HuH-7 (cell line): ENCODE data around the gene SOWAHD.
A peak's percentile ranks its signal among the peaks of the same experiment; 100 is the strongest.
"Not testable (repeated sequence)": the region's sequence is repeated elsewhere in the genome, so short reads cannot be mapped to it uniquely, and the experiment has no call there.

Experiments used
- DNase-seq: peaks from one replicate; pipeline ENCODE4 v3.0.0; 2011; ENCODE audit warnings: low spot score

SOWAHD gene

GRCh38 chrX:119757979-119758730, at the start of gene SOWAHD:
Gene SOWAHD, plus strand, starts transcription at chrX:119758588. Its CDS starts 80 bp downstream, at chrX:119758668.
- DNase-seq: peak; percentile 60

DNA sequence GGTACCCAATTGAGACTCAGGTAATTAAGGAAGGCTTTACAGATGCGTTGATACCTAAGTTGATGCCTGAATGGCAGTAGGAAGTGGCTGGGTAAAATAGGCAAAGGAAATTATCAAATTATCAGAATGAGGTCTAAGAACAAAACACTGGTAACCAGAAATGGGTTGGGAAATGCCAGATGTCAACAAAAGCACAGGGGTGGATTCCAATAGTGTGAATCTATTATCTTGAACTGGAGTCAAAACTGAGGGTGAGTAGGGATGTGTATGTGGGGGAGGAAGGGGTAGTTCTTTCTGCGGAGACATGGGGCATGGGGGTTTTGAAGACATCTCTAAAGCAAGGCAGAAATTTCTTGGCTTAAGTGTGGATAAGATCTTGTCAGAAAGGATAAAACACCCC, 49.5 kb upstream of the SOWAHD start:
- no peak for DNase-seq

DNA sequence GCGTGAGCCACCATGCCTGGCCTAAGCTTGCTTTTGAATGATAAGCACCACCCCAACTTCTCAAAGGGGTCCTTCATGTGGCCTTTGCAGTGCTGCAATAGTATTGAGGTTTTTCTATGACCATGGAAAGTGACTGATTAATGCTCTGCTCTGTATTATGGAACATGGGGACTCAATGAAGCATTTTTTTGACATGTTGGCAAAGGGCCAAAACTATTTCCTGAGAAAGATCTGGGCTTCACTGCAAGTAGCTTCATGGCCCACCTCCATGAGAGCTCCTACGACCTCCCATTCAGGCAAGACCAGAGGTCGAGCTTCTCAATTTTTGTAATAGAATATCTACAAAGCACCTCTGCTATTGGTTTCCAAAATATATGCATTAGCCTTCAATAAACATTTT, 48.8 kb upstream of the SOWAHD start:
- DNase-seq: no peak

DNA sequence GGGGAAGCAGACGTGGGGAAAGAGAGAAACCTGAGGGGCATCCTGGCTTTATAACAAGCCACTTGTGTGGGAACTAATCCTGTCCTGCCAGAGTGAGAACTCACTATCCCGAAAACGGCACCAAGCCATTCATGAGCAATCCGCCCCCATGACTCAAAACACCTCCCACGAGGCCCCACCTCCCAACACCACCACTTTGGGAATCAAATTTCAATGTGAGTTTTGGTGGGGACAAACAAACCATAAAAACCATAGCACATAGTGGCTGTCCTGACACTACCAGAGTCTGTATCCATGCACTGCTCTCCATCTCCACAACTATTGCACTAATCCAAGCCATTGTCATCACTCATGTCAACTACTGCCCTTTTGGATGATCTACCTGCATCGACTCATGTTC, 36.9 kb upstream of the SOWAHD start:
- DNase-seq: no peak

DNA sequence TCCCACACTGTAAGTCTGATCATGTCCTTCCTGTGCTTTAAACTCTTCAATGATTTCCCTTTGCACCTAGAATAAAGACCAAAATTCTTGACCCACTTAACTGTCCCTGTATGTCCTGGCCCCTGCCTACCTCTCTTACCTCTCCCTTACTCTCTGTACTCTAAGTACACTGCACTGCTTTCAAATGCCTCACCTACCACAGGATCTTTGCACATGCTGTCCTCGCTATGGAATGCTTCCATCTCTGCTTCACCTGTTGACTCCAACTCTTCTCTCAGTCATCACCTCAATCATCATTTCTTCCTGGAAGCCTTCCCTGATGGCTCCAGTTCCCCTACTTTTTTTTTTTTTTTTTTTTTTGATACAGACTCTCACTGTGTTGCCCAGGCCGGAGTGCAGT, 36.5 kb upstream of the SOWAHD start:
- DNase-seq: no peak

DNA sequence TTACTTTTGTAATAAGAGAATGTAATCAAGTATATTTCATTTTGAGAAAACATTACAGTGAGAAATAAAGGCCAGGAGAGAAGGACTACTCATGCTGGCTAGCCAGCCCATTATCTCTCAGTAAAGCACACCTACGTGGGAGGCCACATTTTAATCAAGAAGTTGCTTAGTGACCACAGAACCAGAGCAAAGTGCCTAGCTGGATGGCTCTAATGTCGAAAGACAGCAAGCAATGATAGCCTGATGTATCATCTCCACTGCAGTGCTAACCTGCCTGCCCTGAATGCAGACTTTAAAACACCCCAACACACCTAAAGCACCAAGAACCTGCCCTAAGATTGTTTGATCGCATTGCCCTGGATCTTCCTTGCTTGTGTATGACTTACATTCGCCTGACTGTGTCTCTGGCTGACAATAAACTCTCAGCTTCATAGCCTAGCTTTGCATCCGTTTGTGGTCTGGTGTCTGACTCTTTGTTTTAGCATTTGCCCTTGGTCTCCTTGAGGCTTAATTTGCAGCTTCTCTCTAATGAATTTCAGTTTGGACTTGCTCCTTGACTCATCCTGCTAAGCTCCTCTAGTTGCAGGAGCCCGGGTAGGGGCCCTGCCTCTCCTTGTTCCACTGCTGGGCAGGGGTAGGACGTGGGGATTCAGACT, 31.4 kb upstream of the SOWAHD start:
- DNase-seq: no peak

GRCh38 chrX:119728487-119728886, 29.9 kb upstream of the SOWAHD start:
- peak; percentile 41 for DNase-seq

- peak; percentile 40 for DNase-seq
Measured at GRCh38 chrX:119729408-119730201, 28.8 kb upstream of the SOWAHD start.

GRCh38 chrX:119734897-119735339, 23.5 kb upstream of the SOWAHD start:
- DNase-seq: no peak

DNA sequence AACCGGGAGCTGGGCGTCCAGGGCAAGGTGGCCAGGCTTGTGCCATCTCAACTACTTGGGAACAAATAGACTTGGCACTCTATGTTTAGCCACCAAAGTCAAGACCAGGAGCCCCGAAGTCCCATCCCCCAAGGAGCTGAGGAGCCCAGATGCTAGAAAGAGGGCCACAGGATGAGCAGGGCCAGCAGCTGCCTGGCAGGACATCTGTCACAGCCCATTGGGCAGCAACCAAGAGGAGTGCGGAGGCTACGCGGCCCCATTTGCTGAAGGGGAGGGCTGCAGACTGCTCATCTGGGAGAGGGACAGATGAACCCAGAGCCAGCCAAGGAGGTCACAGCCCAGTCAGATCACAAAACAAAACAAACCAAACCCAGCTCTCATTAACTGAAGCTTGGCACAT, 22.9 kb upstream of the SOWAHD start:
- DNase-seq: no peak

- DNase-seq: no peak
Measured at GRCh38 chrX:119736206-119736764, 22.1 kb upstream of the SOWAHD start.

GRCh38 chrX:119738742-119739141, 19.6 kb upstream of the SOWAHD start:
- DNase-seq: no peak

DNA sequence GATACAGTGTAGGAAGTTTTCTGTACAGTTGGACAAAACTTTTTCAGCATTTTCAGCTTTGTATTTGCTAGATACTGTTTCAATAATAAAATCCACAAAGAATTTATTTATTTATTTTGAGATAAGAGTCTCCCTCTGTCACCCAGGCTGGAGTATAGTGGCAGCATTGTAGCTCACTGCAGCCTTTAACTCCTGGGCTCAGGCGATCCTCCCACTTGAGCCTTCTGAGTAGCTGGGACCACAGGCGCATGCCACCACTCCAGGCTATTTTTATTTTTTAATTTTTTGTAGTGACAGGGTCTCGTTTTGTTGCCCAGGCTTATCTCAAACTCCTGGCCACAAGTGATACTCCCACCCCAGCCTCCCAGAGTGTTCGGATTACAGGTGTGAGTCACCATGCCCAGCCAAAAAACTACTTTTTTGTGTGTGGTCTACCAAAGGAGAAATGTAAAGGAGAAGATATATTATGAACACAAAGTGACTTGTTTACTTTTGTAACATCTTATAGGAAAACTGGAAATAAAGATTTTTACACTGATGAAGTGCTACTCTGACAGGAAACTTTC, 13.0 kb upstream of the SOWAHD start:
- no peak for DNase-seq

- DNase-seq: not testable (repeated sequence)
Measured at GRCh38 chrX:119750131-119750530, 8.3 kb upstream of the SOWAHD start.

DNA sequence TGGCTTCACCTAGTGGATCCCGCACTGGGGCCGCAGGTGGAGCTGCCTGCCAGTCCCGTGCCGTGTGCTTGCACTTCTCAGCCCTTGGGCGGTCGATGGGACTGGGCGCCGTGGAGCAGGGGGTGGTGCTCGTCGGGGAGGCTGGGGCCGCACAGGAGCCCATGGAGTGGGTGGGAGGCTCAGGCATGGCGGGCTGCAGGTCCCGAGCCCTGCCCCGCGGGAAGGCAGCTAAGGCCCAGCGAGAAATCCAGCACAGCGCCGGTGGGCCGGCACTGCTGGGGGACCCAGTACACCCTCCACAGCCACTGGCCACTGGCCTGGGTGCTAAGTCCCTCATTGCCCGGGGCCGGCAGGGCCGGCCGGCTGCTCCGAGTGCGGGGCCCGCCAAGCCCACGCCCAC, 7.6 kb upstream of the SOWAHD start:
- not testable (repeated sequence) for DNase-seq

DNA sequence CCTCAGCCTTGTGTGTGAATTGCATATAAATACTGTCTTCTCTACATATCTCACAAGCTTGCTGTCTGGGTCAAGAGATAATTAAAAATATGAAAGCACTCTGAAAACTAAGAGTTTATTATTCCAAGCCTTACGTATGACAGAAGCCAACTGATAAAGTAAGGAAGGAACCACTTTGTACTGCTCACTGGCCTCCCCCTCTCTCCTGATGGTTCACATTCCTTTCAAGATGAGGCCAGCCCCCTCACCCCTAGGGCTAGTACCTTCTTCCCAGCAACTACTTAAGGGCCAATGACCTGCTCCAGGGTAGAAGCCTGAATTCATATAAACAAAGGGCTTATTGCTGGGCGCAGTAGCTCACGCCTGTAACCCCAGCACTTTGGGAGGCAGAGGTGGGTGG, 5.4 kb upstream of the SOWAHD start:
- no peak for DNase-seq

DNA sequence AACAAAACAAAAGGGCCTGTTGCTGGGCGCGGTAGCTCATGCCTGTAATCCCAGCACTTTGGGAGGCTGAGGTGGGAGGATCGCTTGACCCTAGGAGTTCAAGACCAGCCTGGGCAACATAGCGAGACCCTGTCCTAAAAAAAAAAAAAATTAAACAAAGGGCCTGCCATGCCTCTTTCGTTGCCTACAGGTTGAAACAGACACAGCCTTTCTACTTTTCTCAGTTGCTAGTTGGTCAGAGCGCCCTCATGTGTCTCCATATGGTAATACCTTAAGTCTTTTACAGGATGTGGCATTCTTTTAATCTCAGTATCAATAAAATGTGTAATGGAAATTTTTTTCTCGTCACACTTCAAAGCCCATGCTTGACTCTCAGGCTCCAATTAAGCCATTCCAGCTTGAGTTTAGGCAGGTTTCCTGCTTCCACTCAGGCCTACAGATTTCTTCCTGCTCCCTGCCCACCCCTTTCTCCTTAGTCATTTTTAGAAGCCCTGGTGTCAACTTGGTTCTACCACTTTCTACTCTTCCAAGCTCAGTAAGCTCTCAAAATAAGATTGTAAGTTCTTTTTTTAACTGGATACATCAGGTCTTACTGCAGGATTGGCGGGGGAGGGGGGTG, 4.6 kb upstream of the SOWAHD start:
- DNase-seq: peak; percentile 40

GRCh38 chrX:119755981-119756533, 2.3 kb upstream of the SOWAHD start:
- DNase-seq: no peak

DNA sequence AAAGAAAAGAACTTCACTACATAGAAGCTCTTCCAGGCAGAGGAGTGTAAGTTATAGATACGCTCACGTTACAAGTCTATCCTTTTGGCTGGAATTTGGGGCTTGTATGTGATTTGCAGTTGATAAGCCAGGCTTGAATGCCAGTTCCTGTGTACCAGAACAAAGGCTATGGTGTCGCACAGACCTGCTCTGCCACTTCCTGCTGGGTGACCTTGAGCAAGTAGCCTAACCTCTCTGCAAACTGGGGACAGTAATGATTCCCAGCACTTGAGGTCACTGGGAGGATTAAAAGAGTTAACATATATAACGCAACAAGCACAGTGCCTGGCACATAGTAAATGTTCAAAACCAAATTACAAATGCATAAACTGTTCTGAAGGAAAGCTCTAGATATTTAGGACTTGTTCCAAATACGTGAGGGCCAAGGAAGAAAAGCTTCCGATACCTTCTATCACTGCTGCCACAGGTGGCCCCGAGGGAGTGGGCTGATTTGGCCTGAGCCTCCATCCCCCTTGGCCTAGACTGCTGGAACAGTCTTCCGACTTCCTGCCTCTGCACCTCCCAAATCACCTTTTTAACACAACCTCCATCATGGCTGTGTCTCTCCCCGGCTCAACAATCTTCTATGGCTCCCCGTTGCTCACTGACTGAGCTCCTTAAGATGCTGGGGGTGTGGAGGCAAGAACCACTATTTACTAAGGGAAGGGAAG, 1.3 kb upstream of the SOWAHD start:
- no peak for DNase-seq

GRCh38 chrX:119757646-119757978, 776 bp upstream of the SOWAHD start:
- DNase-seq: no peak

GRCh38 chrX:119758731-119759247, 401 bp downstream of the SOWAHD start:
- DNase-seq: peak; percentile 31
